Measurements from ENCODE around the gene INHBC. TPM values are rescaled to one million over a fixed set of nuclear protein-coding genes. Genes with fewer than 3 reads are reported as not detected.
"Not testable (repeated sequence)": the region's sequence is repeated elsewhere in the genome, so short reads cannot be mapped to it uniquely, and the experiment has no call there.

INHBC gene
- total RNA-seq, 2 donors from 2014 or later = not detected

- Histone ChIP-seq H3K27ac (no peak overlapping the region), H3K36me3 (peaks cover 8% of the 10 kb centered on the region), H3K9me3 (no peaks in the 10 kb centered on the region), H3K27me3 (replicated peaks; ENCODE audit: insufficient read depth) (no peaks in the 10 kb centered on the region), H3K4me3 (no peak overlapping the region), H3K4me1 (ENCODE audit: control insufficient read depth in 1 of 2, low read depth in 2 of 2) (no peaks in the 10 kb centered on the region)
- no peak for TF ChIP-seq CTCF (IDR thresholded peaks at IDR 0.05)
- no peak for ATAC-seq (ENCODE audit: insufficient number of reproducible peaks, low FRiP score, low read depth)
- no peak for DNase-seq (ENCODE audit: low spot score)
Measured at GRCh38 chr12:57390174-57390573, 44.4 kb upstream of the INHBC start.

- no peak for DNase-seq (ENCODE audit: low spot score)
- ATAC-seq (ENCODE audit: insufficient number of reproducible peaks, low FRiP score, low read depth) = no peak
- Histone ChIP-seq H3K36me3 (peaks cover 8% of the 10 kb centered on the region), H3K27ac (no peak overlapping the region), H3K4me1 (ENCODE audit: control insufficient read depth in 1 of 2, low read depth in 2 of 2) (no peaks in the 10 kb centered on the region), H3K27me3 (replicated peaks; ENCODE audit: insufficient read depth) (no peaks in the 10 kb centered on the region), H3K9me3 (no peaks in the 10 kb centered on the region), H3K4me3 (no peak overlapping the region)
- no peak for TF ChIP-seq CTCF (IDR thresholded peaks at IDR 0.05)
Measured at GRCh38 chr12:57395121-57395520, 39.5 kb upstream of the INHBC start.

GRCh38 chr12:57397441-57397840, 37.1 kb upstream of the INHBC start:
- H3K4me3 ChIP-seq = no peak overlapping the region
- H3K36me3 ChIP-seq = peaks cover 8% of the 10 kb centered on the region
- no peak for TF ChIP-seq CTCF (IDR thresholded peaks at IDR 0.05)
- H3K27me3 ChIP-seq (replicated peaks; ENCODE audit: insufficient read depth) = no peaks in the 10 kb centered on the region
- H3K27ac ChIP-seq = no peak overlapping the region
- no peaks in the 10 kb centered on the region for H3K9me3 ChIP-seq
- DNase-seq (ENCODE audit: low spot score) = no peak
- no peak for ATAC-seq (ENCODE audit: insufficient number of reproducible peaks, low FRiP score, low read depth)
- H3K4me1 ChIP-seq (ENCODE audit: control insufficient read depth in 1 of 2, low read depth in 2 of 2) = peaks cover 0 to 14% of the 10 kb centered on the region in 2 donors

GRCh38 chr12:57399718-57400463, 34.7 kb upstream of the INHBC start:
- H3K27ac ChIP-seq; H3K9me3 ChIP-seq; H3K27me3 ChIP-seq (replicated peaks; ENCODE audit: insufficient read depth); H3K36me3 ChIP-seq; ATAC-seq (ENCODE audit: insufficient number of reproducible peaks, low FRiP score, low read depth); DNase-seq (ENCODE audit: low spot score); H3K4me3 ChIP-seq: not testable (repeated sequence)
- H3K4me1 ChIP-seq (ENCODE audit: control insufficient read depth in 1 of 2, low read depth in 2 of 2) = peaks cover 0 to 14% of the 10 kb centered on the region in 2 donors

GRCh38 chr12:57401165-57401564, 33.4 kb upstream of the INHBC start:
- no peak overlapping the region for H3K4me3 ChIP-seq
- ATAC-seq (ENCODE audit: insufficient number of reproducible peaks, low FRiP score, low read depth) (no peak), DNase-seq (ENCODE audit: low spot score) (no peak)
- peaks cover 0 to 14% of the 10 kb centered on the region in 2 donors for H3K4me1 ChIP-seq (ENCODE audit: control insufficient read depth in 1 of 2, low read depth in 2 of 2)
- H3K9me3 ChIP-seq = no peaks in the 10 kb centered on the region
- H3K27me3 ChIP-seq (replicated peaks; ENCODE audit: insufficient read depth) = no peaks in the 10 kb centered on the region
- no peak overlapping the region for H3K27ac ChIP-seq
- H3K36me3 ChIP-seq = no peaks in the 10 kb centered on the region
- no peak for TF ChIP-seq CTCF (IDR thresholded peaks at IDR 0.05)

GRCh38 chr12:57402156-57402555, 32.4 kb upstream of the INHBC start:
- H3K27me3 ChIP-seq (replicated peaks; ENCODE audit: insufficient read depth); H3K9me3 ChIP-seq; H3K36me3 ChIP-seq; H3K27ac ChIP-seq; H3K4me3 ChIP-seq; DNase-seq (ENCODE audit: low spot score); ATAC-seq (ENCODE audit: insufficient number of reproducible peaks, low FRiP score, low read depth): not testable (repeated sequence)
- peaks cover 0 to 14% of the 10 kb centered on the region in 2 donors for H3K4me1 ChIP-seq (ENCODE audit: control insufficient read depth in 1 of 2, low read depth in 2 of 2)
